Esophagus squamous epithelium (tissue), 5 donors: ENCODE measurements around the gene OBSCN. TPM values are rescaled to one million over a fixed set of nuclear protein-coding genes. Genes with fewer than 3 reads are reported as not detected.

Source experiments
- DNase-seq: peaks from one replicate; lab custom pipeline; 2025; lab: John Stamatoyannopoulos, UW
- H3K27ac ChIP-seq, 4 donors: fragments of 200-600 bp; sonication (generic); one replicate each; pipeline ENCODE4 v1.5.1; 2016 to 2019; ENCODE audit warnings: mild to moderate bottlenecking in 1 of 4
- H3K27me3 ChIP-seq, 4 donors: fragments of 200-600 bp; sonication (generic); 1 replicate in 3 of 4; 2 replicates in 1 of 4; pipeline versions ENCODE4 v1.5.1 to v1.6.0; 2017 to 2021; ENCODE audit warnings: antibody characterized with exemption in 1 of 4
- H3K36me3 ChIP-seq, 3 donors: fragments of 200-600 bp; sonication (generic); one replicate each; pipeline ENCODE4 v1.5.1; 2016 to 2019
- H3K4me1 ChIP-seq, 3 donors: fragments of 200-600 bp; sonication (generic); one replicate each; pipeline ENCODE4 v1.5.1; 2017 to 2019
- H3K4me3 ChIP-seq, 4 donors: fragments of 200-600 bp; sonication (generic); 1 replicate in 3 of 4; 2 replicates in 1 of 4; pipeline ENCODE4 v1.5.1; 2016 to 2019; ENCODE audit warnings: mild to moderate bottlenecking in 2 of 4, moderate library complexity in 1 of 4
- H3K9me3 ChIP-seq, 3 donors: fragments of 200-600 bp; sonication (generic); one replicate each; pipeline ENCODE4 v1.5.1; 2016 to 2019
- CTCF ChIP-seq, 6 experiments: fragments of 450-650 bp in 4 of 6; fragments of 200-600 bp in 2 of 6; sonication (generic) in 2 of 6; IDR thresholded peaks; one replicate each; pipeline ENCODE4 v1.5.1; 2016 to 2019; ENCODE audit warnings: antibody characterized with exemption in 6 of 6, mild to moderate bottlenecking in 4 of 6, moderate library complexity in 4 of 6
- POLR2A ChIP-seq, 4 donors: fragments of 450-650 bp; IDR thresholded peaks; one replicate each; pipeline ENCODE4 v1.6.1; 2017; ENCODE audit warnings: antibody characterized with exemption in 4 of 4, mild to moderate bottlenecking in 4 of 4, moderate library complexity in 3 of 4
- WGBS, 2 donors: methylation state at CpG; one replicate each; pipeline ENCODE4 v1.1.5; 2018; 5-methylcytosine and 5-hydroxymethylcytosine counted together
- intact Hi-C: fragments of 100-400 bp; cut with DNase I; formaldehyde crosslinking; loops from one replicate; pipeline ENCODE4 v1.15.0; 2022
- total RNA-seq, 4 donors: library from RNA; depleted of rRNA; stranded (reverse); fragments of >200 nt; gene quantifications; one replicate each; pipeline ENCODE4 v1.1.0, GENCODE V29; 2016
- donor health status: DM: yes; HTN: yes; CAD: no.

OBSCN gene
- total RNA-seq, 4 donors from 2014 or later = 4.0 to 53.2 (median 13.8) TPM

GRCh38 chr1:228270032-228270431 is 62.2 kb downstream of the OBSCN start:
- Histone ChIP-seq H3K27me3 (no peaks in the 10 kb centered on the region), H3K36me3 (peaks cover 0 to 35% (median 0%) of the 10 kb centered on the region in 3 donors), H3K4me3 (no peak overlapping the region), H3K4me1 (peaks cover 1 to 7% (median 2%) of the 10 kb centered on the region in 3 donors), H3K9me3 (no peaks in the 10 kb centered on the region), H3K27ac (no peak overlapping the region)
- DNase-seq = no peak
- WGBS, 2 donors = 60 to 81% methylated on average over 1 of the region's 1 CpG
- no peak for TF ChIP-seq CTCF (IDR thresholded peaks at IDR 0.05)
- no peak for TF ChIP-seq POLR2A (IDR thresholded peaks at IDR 0.05)
- intact Hi-C loops = no loop called here

DNA sequence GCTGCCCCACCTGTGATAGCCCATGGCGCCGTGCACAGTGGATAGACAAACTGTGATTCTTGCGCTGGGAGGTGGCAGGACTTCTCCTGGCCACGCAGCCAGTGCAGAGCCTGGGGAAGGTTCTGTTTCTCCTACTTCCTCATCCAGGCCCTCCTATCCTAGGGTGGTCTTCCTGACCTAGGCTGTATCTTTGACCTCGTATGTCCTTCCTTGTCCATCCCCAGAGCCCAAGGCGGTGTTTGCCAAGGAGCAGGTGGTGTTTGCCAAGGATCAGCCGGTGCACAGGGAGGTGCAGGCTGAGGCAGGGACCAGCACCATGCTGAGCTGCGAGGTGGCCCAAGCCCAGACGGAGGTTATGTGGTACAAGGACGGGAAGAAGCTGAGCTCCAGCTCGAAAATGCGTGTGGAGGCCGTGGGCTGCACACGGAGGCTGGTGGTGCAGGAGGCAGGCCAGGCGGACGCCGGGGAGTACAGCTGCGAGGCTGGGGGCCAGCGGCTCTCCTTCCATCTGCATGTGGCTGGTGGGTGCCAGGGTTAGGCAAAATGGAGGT is 63.9 kb downstream of the OBSCN start:
- peaks cover 0 to 34% (median 0%) of the 10 kb centered on the region in 3 donors for H3K36me3 ChIP-seq
- no peaks in the 10 kb centered on the region for H3K27me3 ChIP-seq
- WGBS, 2 donors = 91 to 95% methylated on average over 15 of the region's 19 CpGs
- no peak overlapping the region for H3K4me3 ChIP-seq
- H3K4me1 ChIP-seq = peaks cover 8 to 25% (median 12%) of the 10 kb centered on the region in 3 donors
- H3K9me3 ChIP-seq = no peaks in the 10 kb centered on the region
- no peak overlapping the region for H3K27ac ChIP-seq
- intact Hi-C loops = no loop called here
- no peak for TF ChIP-seq CTCF (IDR thresholded peaks at IDR 0.05)
- TF ChIP-seq POLR2A (IDR thresholded peaks at IDR 0.05) = no peak
- no peak for DNase-seq

DNA sequence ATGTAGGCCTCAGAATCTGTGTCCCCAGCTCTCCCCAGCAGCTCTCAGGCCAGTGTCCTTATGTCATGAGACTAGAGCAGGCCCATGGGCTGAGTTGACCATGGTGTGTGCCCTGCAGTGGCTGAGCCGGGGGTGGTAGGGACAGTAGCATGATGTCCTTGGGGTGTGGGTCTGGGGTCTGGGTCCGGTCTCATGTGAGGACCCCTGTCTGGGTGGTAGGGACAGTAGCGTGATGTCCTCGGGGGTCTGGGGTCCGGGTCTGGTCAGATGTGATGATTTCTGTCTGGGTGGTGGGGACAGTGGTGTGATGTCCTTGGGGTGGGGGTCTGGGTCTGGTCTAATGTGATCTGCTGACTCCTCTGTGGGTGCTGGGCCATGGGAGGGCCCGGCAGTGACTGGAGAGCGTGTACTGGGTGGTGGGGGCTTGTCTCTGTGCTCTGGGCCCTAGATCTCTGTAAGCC is 64.5 kb downstream of the OBSCN start:
- intact Hi-C loops = no loop called here
- no peak for DNase-seq

GRCh38 chr1:228272831-228273571 is 65.2 kb downstream of the OBSCN start:
- H3K4me1 ChIP-seq = peaks cover 8 to 26% (median 12%) of the 10 kb centered on the region in 3 donors
- H3K4me3 ChIP-seq = no peak overlapping the region
- no peaks in the 10 kb centered on the region for H3K9me3 ChIP-seq
- DNase-seq = no peak
- intact Hi-C loops = no loop called here
- peaks cover 0 to 36% (median 0%) of the 10 kb centered on the region in 3 donors for H3K36me3 ChIP-seq
- H3K27me3 ChIP-seq = no peaks in the 10 kb centered on the region
- H3K27ac ChIP-seq = no peak overlapping the region
- TF ChIP-seq POLR2A (IDR thresholded peaks at IDR 0.05) = no peak
- TF ChIP-seq CTCF (IDR thresholded peaks at IDR 0.05) = no peak
- 92 to 96% methylated on average over 6 to 11 of the region's 22 CpGs for WGBS, 2 donors

More for the DNA sequence above, 64.5 kb downstream of the OBSCN start:
- Histone ChIP-seq H3K9me3 (no peaks in the 10 kb centered on the region), H3K27ac (no peak overlapping the region), H3K27me3 (no peaks in the 10 kb centered on the region), H3K4me3 (no peak overlapping the region), H3K4me1 (peaks cover 8 to 26% (median 12%) of the 10 kb centered on the region in 3 donors), H3K36me3 (peaks cover 0 to 34% (median 0%) of the 10 kb centered on the region in 3 donors)
- TF ChIP-seq CTCF (IDR thresholded peaks at IDR 0.05) (no peak), POLR2A (IDR thresholded peaks at IDR 0.05) (no peak)
- 57% methylated on average over 2 of the region's 7 CpGs; no CpG with 5 or more reads in 1 of the 2 donors for WGBS, 2 donors
